Loucy (cell line): ENCODE results near the gene CYFIP1.

ENCODE experiments used
- H2AFZ ChIP-seq: fragments of 200-600 bp; sonication (generic); 2 replicates; pipeline ENCODE4 v1.6.0; 2016; ENCODE audit warnings: antibody characterized with exemption, mild to moderate bottlenecking, low read length, moderate library complexity
- H3F3A ChIP-seq: fragments of 200-600 bp; 2 replicates; pipeline ENCODE4 v1.6.0; 2016; ENCODE audit warnings: antibody characterized with exemption, low read depth, mild to moderate bottlenecking
- H3K27me3 ChIP-seq: fragments of 200-600 bp; sonication (generic); 2 replicates; pipeline ENCODE4 v1.6.1; 2014; ENCODE audit warnings: low read length, mild to moderate bottlenecking; ENCODE audit not compliant: insufficient read depth, poor library complexity, severe bottlenecking
- H3K36me3 ChIP-seq: fragments of 200-600 bp; sonication (generic); 2 replicates; pipeline ENCODE4 v1.6.1; 2016; ENCODE audit warnings: low read length; ENCODE audit not compliant: insufficient read depth
- H3K4me1 ChIP-seq: fragments of 200-600 bp; sonication (generic); 2 replicates; pipeline ENCODE4 v1.5.1; 2014; ENCODE audit warnings: low read length, mild to moderate bottlenecking; ENCODE audit not compliant: insufficient read depth, poor library complexity, severe bottlenecking
- H3K4me2 ChIP-seq: fragments of 200-600 bp; sonication (generic); 2 replicates; pipeline ENCODE4 v1.6.0; 2014; ENCODE audit warnings: antibody characterized with exemption, low read length, low read depth, mild to moderate bottlenecking; ENCODE audit not compliant: poor library complexity, severe bottlenecking
- H3K4me3 ChIP-seq: fragments of 200-600 bp; sonication (generic); 2 replicates; pipeline ENCODE4 v1.5.1; 2014; ENCODE audit warnings: low read length, mild to moderate bottlenecking, mixed read lengths; ENCODE audit not compliant: poor library complexity, severe bottlenecking
- H3K79me2 ChIP-seq: fragments of 200-600 bp; sonication (generic); 2 replicates; pipeline ENCODE4 v1.6.1; 2014; ENCODE audit warnings: low read length; ENCODE audit not compliant: insufficient read depth
- H3K9ac ChIP-seq: fragments of 200-600 bp; sonication (generic); 2 replicates; pipeline ENCODE4 v1.6.0; 2014; ENCODE audit warnings: mild to moderate bottlenecking, low read depth, low read length, moderate library complexity; ENCODE audit not compliant: poor library complexity, severe bottlenecking
- H3K9me2 ChIP-seq: fragments of 200-600 bp; sonication (generic); replicated peaks from 2 replicates; pipeline ENCODE4 v1.6.1; 2016; ENCODE audit warnings: low read depth, low read length, mixed read lengths
- H3K9me3 ChIP-seq: fragments of 200-600 bp; sonication (generic); 2 replicates; pipeline ENCODE4 v1.6.1; 2014; ENCODE audit warnings: mild to moderate bottlenecking, antibody characterized with exemption, low read length, low read depth; ENCODE audit not compliant: insufficient read depth
- H4K20me1 ChIP-seq: fragments of 200-600 bp; sonication (generic); 2 replicates; pipeline ENCODE4 v1.6.0; 2014; ENCODE audit warnings: antibody characterized with exemption, low read length, mild to moderate bottlenecking; ENCODE audit not compliant: insufficient read depth, poor library complexity, severe bottlenecking
- EZH2phosphoT487 ChIP-seq: fragments of 200-600 bp; IDR thresholded peaks from 2 replicates; pipeline ENCODE4 v1.6.1; 2018; ENCODE audit warnings: antibody characterized with exemption, mild to moderate bottlenecking, moderate library complexity, borderline replicate concordance
- TF ChIP-seq, protein P1 (sequence below): fragments of 200-600 bp; sonication (generic); conservative IDR thresholded peaks from 2 replicates; pipeline ENCODE4 v1.5.1; 2014; ENCODE audit warnings: mild to moderate bottlenecking, antibody characterized with exemption, low read length

CYFIP1 gene

DNA sequence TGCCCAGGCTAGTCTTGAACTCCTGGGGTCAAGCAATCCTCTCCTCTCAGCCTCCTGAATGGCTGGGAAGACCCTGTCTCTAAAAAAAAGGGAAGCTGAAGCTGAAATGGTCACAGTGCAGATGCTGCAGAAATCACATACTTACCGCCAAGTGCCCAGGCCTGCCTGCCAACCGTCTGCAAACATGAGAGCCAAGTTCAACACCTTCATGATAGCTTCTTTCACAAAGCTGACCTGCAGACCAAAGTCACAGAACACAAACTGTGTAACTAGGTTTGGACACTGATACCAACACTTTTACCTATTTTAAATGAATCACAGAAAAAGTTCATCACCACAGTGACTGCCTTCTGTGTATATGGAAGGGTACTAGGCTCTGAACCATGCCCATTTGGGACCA, 22.8 kb upstream of the CYFIP1 start:
- Histone ChIP-seq H4K20me1 (no peaks in the 10 kb centered on the region), H3K4me1 (no peaks in the 10 kb centered on the region), H3K9me2 (no peaks in the 10 kb centered on the region), H3F3A (no peaks in the 10 kb centered on the region), H3K79me2 (no peaks in the 10 kb centered on the region), H3K4me2 (no peak overlapping the region), H3K9ac (no peak overlapping the region), H3K36me3 (peaks cover 48% of the 10 kb centered on the region; the same call in 1 of the 2 replicates), H3K4me3 (no peak overlapping the region), H3K27me3 (no peaks in the 10 kb centered on the region), H2AFZ (no peak overlapping the region), H3K9me3 (no peaks in the 10 kb centered on the region)
- TF ChIP-seq EZH2phosphoT487: no peak
- TF ChIP-seq, protein P1, sequence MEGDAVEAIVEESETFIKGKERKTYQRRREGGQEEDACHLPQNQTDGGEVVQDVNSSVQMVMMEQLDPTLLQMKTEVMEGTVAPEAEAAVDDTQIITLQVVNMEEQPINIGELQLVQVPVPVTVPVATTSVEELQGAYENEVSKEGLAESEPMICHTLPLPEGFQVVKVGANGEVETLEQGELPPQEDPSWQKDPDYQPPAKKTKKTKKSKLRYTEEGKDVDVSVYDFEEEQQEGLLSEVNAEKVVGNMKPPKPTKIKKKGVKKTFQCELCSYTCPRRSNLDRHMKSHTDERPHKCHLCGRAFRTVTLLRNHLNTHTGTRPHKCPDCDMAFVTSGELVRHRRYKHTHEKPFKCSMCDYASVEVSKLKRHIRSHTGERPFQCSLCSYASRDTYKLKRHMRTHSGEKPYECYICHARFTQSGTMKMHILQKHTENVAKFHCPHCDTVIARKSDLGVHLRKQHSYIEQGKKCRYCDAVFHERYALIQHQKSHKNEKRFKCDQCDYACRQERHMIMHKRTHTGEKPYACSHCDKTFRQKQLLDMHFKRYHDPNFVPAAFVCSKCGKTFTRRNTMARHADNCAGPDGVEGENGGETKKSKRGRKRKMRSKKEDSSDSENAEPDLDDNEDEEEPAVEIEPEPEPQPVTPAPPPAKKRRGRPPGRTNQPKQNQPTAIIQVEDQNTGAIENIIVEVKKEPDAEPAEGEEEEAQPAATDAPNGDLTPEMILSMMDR: no peak

DNA sequence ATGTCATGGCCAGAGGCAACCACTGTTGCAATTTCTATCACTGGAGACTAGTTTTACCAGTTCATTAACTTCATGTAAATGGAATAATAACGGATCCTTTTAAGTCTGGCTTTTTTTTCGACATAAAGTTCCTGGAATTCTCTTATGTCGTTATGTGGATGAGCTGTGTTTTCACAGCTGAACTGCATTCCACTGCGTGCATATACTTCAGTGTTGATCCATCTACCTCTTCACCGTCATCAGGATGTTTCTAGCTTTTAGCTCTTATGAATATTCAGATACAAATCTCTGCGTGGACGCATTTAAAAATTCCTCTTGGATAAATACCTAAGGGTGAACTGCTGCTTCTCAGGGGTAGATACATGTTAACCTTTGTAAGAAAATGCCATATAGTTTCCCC, 15.6 kb upstream of the CYFIP1 start:
- no peak overlapping the region for H2AFZ ChIP-seq
- no peaks in the 10 kb centered on the region for H3K36me3 ChIP-seq
- no peak overlapping the region for H3K4me3 ChIP-seq
- no peaks in the 10 kb centered on the region for H3F3A ChIP-seq
- H3K4me1 ChIP-seq: no peaks in the 10 kb centered on the region
- H3K9me3 ChIP-seq: no peaks in the 10 kb centered on the region
- H3K27me3 ChIP-seq: no peaks in the 10 kb centered on the region
- no peak overlapping the region for H3K4me2 ChIP-seq
- no peak overlapping the region for H3K9ac ChIP-seq
- H4K20me1 ChIP-seq: no peaks in the 10 kb centered on the region
- TF ChIP-seq EZH2phosphoT487: no peak
- TF ChIP-seq, protein P1: no peak
- no peaks in the 10 kb centered on the region for H3K9me2 ChIP-seq
- no peaks in the 10 kb centered on the region for H3K79me2 ChIP-seq

DNA sequence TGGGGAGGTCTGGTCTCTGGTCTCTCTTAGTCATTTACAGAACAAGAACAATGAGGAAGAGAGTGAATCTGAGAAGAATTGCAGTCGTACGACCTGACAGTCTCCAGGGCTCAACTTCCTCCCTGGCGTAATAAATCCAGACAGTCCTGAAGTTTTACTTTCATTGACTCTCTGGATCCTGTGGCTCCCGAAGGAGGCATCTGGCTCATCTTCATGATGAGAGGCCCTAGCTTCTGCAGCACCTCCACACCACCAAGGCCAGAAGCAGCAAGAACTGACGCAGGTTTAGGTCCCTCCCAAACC, 11.8 kb upstream of the CYFIP1 start:
- no peaks in the 10 kb centered on the region for H3K27me3 ChIP-seq
- H3K4me1 ChIP-seq: no peaks in the 10 kb centered on the region
- no peaks in the 10 kb centered on the region for H3K79me2 ChIP-seq
- no peak overlapping the region for H2AFZ ChIP-seq
- no peaks in the 10 kb centered on the region for H3F3A ChIP-seq
- H3K9me2 ChIP-seq: no peaks in the 10 kb centered on the region
- H4K20me1 ChIP-seq: no peaks in the 10 kb centered on the region
- no peak overlapping the region for H3K4me3 ChIP-seq
- no peak overlapping the region for H3K4me2 ChIP-seq
- TF ChIP-seq, protein P1: no peak
- TF ChIP-seq EZH2phosphoT487: no peak
- H3K9ac ChIP-seq: no peak overlapping the region
- no peaks in the 10 kb centered on the region for H3K9me3 ChIP-seq
- H3K36me3 ChIP-seq: no peaks in the 10 kb centered on the region
